Activated CD4-positive, alpha-beta T cell treated with anti-CD3 and anti-CD28 coated beads, Interleukin-2, amount 50 U/mL, for 48 hours (primary cell): ENCODE measurements around the gene VTA1.
A peak's percentile ranks its signal among the peaks of the same experiment; 100 is the strongest.
"Not testable (repeated sequence)": the region's sequence is repeated elsewhere in the genome, so short reads cannot be mapped to it uniquely, and the experiment has no call there.

Source experiments
- DNase-seq, 2 experiments: peaks; one replicate each; pipeline ENCODE4 v3.0.0-alpha.2; 2020

Gene VTA1

DNA sequence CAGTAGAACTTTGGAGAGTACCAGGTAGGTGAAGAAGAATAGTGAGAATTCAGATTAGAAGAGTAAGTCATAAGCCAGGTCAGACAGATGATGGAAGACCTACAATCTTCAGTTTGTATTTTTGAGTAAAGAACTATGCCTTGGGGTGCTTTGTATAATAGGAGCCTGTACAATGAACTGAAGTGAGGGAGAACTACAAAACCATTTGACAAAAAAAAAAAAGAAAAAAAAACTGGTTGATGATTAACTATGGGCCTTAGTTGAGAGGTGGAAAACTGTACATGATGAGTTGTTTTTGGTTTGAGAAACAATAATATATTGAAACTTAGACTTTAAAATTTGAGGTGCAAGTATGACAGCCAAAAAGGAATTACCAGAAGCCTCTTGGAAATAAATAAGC lies 25.7 kb downstream of the VTA1 start:
- DNase-seq, result no peak

DNA sequence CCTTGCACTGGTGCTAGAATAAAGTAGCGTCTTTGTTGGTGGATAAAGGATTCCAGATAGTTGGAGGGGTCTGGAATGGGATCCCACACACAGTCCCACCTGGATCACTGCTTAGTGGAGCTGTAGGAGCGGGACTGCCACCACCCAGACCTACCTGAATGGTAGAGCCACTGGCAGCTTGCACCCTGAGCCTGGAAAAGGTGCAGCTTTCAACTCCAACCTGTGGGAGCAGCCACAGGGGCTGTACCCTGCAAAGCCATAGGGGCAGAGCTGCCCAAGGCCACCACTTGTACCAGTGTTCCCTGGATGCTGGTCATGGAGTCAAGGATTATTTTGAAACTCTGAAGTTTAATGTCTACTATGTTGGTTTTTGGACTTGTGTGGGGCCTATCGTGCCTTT lies 26.9 kb downstream of the VTA1 start:
- no peak for DNase-seq

DNA sequence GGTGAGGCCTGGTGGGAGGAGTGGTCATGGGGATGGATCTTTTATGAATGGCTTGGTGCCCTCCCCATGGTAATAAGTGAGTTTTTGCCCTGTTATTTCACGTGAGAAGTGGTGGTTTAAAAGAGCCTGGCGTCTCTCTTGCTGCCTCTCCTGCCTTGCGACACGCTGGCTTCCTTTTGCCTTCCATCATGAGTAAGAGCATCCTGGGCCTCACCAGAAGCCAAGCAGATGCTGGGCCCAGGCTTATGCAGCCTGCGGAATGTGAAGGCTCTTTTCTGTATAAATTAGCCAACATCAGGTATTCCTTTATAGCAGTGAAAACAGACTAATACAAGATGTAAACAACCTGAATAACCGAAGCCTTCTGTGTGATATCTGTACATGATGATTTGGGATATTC lies 27.6 kb downstream of the VTA1 start:
- DNase-seq, result no peak

DNA sequence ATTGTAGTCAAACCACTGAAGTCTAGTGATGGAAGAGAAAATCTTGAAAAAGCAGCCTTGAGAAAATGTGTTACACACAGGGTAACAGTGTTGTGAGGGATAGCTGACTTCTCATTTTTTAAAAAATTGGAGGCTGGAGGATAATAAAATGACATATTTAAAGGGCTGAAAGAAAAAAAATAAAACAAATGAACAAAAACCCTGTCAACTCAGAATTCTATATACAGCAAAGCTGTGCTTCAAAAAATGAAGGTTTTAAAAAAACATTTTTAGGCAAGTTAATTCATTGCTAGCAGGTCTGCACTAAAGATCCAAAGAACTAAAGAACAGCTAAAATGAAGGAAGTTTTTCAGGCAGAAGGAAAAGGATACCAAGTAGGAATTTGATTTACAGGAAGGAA lies 31.1 kb downstream of the VTA1 start:
- DNase-seq, result no peak

DNA sequence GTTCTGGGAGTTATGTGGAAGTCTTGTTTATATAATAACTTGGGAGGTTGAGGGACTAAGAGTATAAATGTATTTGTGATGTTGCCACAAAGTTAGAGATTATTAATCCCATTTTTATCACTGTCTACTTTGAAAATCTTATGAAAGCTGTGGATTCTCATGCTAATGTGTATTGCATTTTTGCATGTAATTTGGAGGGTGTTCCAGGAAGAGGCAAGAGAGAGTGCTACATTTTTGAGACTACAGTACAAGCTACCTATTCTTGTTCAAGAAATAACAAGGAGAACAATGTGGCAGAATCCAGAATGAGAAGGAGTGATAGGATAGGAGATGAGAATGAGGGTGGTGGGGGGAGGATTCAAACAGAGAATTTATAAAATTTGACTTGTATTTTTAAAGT lies 34.9 kb downstream of the VTA1 start:
- DNase-seq, result no peak

DNA sequence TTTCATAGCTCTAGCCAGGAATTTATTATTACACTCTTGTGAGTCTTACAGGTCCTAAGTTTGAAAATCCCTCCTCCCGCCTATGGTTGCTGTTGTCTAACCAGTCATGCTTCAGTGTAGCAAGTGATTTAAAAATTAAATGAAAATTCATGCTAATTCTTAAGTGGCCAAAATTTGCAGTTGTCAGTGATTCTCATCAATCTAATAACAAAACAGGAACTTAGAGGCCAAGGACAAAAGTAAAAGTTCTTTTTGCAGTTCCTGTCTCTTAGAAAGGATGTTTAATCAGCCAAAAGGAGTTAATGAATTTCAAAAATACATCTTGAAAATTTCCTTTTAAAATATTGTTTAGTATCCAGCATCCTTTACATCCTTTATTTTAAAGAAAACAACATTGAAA lies 36.3 kb downstream of the VTA1 start:
- no peak for DNase-seq

DNA sequence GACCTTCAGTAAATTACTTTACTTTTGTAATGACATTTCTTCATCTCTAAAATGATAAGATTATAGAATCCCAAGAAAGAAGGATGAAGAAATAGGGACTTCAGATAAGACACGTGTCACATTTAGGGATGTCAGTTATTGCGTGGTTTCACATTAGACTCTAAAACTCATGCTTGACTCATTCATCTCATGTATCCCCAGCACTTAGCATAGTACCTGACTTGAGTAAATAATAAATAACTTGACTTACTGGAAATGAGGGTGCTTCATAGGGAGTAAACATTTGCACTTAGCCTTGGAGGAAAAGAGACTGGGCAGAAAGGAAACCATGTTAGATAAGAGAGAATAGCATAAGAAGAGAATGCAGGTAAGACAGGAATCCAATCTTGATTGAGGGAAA lies 37.2 kb downstream of the VTA1 start:
- DNase-seq, result no peak

DNA sequence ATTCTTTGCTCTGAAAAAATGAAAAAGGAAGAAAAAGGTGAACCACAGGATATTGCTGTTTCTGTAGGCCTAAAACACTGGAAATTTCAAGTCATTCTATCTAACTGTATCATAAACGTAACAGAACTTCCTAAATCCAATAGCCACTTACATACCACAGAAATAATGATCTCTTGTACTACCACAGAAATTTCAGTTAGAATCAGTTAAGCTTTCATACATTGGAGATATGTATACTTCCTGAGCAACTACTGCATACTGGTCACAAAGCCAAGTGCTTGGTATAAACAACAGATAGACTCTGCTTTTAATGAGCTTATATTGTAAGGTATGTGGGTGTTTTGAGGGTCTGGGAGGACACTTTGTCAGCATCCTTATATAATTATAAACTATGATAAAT lies 38.6 kb downstream of the VTA1 start:
- no peak for DNase-seq

DNA sequence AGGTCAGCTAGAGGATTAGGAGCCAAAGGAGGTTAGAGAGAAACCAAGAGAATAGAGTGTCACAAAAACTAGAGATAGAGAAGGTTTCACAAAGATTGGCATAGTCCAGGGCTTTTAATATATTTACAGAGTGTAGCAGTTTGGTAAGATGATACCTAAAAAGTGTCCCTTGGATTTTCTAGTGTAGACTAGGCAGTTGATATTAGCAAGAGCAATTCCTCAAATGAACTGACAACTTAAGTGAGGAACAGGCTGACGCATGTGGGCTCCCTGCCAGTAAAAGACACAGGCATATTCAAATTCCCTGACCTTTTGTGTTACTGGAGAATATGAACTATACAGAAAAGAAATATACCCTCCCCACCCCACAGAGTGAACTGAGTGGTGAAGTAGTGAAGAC lies 40.1 kb downstream of the VTA1 start:
- no peak for DNase-seq

DNA sequence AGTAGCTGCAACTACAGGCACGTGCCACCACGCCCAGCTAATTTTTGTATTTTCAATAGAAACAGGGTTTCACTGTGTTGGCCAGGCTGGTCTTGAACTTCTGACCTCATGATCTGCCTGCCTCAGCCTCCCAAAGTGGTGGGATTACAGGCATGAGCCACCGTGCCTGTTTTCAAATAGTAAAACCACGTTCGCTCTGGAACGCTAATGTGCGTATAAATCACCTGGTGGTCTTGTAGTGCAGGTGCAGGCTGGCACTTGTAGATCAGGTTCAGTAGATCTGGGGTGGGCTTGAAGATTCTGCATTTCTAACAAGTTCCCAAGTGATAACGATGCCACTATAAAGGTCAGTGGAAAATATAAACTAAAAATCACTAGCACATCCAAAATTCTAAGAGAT lies 41.3 kb downstream of the VTA1 start:
- DNase-seq, result not testable (repeated sequence)

DNA sequence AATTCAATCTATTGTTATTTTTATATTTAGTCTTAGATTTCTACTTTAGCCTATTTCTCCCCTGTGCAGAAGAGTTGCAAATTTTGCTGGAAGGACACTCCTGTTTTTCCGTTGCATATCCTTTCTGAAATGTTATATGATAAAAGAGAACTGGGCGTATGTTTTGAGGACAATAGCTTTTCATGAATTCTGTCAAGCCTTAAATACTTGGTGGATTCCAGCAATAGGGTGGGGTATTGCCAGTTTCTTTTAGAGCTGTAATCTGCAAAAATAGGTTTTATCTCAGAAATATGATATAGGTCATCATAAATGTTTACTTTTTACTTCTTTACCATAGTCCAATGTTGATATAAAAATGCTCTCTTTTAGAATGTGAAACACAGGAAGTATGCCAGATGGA lies 42.0 kb downstream of the VTA1 start:
- DNase-seq, result no peak

DNA sequence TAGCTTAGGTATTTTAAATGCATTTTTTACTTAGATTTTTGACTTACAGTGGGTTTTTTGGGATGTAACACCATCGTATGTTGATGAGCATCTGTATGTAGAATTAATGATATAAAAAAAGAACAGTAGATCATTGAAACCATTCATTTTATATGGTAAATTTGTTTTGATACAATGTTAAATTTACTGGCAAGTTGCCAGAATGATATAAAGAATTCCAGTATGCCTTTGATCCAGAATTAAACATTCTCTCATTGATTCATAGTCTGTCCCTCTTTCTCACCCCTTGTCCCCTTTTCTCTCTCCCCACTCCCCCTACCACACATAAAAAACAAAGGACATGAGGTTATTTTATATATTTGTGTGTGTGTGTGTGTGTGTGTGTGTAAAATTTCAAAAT lies 45.3 kb downstream of the VTA1 start:
- no peak for DNase-seq

DNA sequence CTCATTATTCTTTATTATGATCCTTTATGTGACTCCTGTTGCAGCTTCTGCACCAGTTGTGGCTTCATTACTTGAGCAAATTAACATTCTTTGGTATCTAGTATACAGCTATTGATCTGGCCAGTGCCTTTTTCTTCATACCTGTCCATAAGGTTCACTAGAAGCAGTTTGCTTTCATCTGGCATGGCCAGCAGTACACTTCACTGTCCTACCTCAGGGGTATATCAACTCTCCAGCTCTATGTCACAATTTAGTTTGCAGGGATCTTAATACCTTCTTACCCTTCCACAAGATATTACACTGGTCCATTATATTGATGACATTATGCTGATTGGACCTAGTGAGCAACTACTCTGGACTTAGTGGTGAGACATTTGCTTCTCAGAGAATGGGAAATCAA lies 46.6 kb downstream of the VTA1 start:
- DNase-seq, result no peak

DNA sequence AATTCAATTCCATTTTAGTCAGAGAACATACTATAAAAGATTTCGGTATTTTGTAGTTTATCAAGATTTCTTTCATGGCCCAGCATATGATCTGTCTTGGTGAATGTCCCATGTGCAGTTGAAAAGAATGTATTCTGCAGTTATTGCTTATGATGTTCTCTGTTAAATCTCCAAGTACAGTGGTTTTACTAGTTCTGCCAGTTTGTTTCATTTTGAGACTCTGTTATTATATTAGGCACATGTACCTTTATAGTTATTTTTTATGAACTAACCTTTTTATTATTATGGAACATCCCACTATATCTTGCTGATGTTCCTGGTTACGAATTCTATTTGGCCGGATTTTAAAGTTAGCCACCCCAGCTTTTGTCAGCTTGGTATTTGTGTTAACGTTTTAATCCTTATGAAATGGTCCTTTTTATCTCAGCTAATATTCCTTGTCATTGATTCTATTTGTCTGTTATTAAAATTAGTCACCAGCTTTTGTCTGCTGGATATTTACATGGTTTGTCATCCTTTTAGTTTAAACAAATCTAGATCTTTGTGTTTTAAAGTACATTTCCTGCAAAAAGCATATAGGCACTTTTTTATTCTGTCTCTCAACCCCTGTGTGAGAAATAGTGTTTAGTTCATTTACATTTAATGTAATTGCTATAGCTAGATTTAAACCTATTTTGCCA lies 48.9 kb downstream of the VTA1 start:
- DNase-seq, result no peak

DNA sequence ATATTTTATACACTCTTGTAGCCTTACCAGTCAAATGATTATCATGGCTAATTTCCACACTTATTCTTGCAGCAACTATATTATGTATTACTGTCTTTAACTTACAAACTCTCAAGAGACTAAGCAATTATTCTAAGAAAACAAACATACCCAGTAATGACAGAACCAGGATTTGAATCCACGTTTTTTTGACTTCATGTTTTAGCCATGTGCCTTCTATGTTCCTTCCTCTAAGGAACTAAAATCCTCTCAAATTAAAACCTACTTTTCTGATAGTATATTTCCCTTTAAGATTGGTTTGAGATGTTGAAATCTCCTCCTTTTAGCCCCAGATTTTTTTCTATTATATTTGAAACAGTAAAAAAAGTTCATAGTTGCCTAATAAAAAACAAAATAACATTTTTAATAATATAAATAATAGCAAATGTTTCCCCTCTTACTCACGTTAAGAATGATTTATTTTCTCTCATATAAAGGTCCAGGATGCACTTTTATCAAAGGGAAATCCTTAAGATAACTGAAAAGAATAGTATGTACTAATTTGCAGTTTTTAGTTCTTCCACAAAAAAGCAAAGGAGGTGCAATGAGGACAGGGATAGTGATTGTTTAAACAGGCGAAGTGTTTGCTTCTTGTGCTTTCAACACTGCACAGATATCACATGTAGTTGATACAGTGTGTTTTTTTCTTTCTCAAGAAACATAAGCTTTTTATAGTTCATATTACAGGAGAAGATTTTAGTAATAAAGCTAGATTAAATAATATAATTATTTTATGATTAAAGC lies 54.0 kb downstream of the VTA1 start:
- no peak for DNase-seq

DNA sequence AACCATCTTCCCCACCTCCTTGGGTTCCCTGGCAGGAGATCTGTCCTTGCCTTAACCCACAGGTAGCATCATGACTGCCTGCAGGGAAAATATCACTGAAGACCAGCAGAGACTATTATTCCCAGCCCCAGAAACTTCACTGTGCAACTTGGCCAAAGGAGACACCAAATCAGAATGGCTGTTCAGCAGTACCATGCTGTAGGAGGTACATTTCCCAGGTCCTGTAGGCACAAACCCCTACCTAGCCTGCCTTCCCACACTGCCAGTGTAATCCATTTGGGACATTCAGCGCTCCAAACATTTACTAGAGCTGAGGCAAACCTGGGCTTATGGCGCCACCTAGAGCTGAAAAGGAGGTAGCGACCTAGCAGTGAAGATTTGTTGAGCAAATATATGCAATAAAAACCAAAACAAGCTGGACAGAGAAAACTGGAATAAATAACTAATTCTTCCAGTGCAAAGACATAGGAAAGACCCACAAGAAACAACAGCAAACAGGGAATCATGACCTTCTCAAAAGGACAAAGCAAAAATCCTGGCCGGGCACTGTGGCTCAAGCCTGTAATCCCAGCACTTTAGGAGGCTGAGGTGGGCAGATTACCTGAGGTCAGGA lies 60.3 kb downstream of the VTA1 start:
- peak; percentile 33 to 48 for DNase-seq

DNA sequence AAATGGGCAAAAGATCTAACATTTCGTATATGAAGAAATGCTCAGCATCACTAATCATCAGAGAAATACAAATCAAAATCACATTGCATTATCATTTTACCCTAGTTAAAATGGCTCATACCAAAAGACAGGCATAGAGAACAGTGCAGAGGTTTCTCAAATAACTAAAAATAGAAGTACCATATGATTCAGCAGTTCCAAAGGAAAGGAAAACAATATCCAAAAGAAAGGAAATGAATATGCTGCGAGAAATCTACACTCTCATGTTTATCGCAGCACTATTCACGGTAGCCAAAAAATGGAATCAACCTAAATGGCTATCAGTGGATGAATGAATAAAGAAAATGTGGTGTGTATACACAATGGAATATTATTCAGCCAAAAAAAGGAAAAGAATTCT lies 63.5 kb downstream of the VTA1 start:
- no peak for DNase-seq

DNA sequence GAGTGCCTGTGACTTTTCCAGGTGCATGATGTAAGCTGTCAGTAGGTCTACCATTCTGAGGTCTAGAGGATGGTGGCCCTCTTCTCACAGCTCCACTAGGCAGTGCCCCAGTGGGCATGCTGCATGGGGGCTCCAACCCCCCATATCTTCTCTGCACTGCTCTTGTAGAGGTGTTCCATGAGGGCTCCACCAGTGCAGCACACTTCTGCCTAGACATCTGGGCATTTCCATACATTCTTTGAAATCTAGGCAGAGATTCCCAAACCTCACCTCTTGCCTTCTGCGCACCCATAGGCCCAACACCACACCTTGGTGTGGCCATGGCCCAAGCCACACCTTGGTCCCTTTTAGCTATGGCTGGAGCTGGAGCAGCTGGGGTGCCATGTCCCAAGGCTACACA lies 66.3 kb downstream of the VTA1 start:
- DNase-seq, result no peak

DNA sequence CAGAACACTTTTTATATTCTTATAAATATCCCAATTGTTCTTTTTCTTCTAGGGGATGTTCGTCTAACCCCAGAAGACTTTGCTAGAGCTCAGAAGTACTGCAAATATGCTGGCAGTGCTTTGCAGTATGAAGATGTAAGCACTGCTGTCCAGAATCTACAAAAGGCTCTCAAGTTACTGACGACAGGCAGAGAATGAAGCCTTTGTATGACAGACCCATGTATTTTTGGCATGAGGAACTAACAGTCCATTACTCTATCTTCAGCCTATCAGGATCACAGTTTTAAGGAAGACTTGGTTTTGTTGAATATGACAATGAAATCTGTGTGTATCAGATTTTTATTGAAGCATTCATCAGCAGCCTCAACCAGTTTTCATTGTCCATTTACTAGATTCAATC lies 71.4 kb downstream of the VTA1 start:
- DNase-seq, result no peak

DNA sequence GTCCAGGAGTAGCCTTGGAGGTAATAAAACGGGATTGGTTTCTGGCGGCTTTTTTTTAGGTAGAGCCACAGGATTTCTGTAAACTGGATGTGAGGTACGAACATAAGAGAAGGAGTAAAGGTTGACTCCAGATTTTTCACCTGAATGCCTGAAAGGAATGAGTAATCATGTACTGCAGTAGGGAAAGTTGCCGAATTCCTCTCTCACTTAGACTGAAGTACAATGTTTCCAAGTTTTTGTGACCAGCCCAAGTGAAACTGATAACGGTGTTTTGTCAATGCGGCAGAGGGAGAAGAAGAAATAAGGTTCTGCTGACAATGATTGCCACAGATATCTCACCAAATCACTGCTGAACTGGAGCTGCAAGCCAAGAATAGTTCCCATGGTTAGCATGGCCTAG lies 75.0 kb downstream of the VTA1 start:
- DNase-seq, result no peak

DNA sequence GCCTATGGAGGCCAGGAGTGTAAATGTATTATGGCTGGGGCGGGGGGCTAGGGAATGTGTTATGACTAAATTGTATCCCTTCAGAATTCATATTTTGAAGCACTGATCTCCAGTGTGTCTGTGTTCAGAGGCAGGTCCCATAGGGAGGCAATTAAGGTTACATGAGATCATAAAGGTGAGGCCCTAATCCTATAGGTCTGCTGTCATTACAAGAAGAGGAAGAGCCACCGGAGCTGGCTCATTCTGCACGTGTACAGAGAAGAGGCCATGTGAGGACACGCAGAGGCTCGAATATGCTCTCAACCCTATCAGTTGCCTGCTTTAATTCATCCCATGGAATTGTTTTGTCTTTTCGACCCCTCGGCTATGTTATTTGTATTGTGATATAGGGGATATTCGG lies 76.9 kb downstream of the VTA1 start:
- DNase-seq, result no peak

DNA sequence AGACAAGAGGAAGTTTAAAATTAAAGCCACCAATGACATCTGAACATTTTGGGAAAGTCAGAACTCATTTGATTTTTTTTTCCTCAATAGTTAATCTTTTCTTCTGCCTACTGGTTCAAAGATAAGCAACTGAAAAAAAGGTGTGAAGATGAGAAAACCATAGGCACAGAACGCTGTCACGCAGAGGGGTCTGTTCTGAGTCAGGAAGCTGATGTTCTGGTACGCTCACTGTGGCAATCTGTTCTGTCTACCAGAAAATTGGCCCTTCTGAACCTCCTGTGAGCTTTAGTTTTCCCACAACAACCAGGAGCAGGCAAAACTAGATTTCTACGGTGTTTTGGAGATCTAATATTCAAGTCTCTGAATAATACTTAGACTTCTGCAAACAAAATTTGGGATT lies 78.1 kb downstream of the VTA1 start:
- DNase-seq, result no peak

DNA sequence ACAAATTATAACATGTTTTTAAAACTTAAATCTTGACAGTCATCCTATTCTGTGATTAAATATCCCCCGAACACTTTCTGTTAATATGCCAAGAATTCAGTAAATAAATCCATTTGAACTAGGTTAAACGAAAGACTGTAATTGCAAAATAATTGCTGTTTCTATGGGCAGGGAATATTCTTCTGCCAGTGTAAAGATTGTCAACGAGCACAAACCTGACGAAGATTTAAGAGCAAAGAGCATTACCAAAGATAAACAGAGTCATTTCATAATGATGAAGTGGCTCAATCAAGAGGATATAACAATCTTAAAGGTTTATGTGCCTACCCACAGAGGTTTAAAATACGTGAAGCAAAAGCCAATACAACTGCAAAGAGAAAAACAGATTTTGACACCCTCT lies 78.5 kb downstream of the VTA1 start:
- DNase-seq, result no peak

DNA sequence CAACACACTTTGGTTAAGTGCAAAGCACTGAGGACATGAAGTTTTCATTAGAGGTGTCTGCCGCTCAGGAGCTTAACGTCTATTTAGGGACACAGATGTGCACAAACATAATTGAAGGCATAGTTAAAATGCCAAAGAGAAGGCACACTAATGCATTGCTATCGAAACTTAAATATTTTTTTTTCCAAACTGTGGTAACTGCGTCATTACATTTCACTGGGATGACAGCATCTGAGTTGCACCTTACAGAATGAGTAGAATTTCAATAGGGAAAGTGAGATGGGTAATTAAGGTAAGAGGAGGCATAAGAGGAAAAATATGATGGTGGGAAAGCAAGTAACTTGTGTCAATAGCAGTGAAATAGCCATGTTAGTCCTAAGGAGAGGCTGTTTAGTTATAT lies 79.7 kb downstream of the VTA1 start:
- DNase-seq, result no peak
